Measurements from ENCODE around the gene HEXD. TPM values are rescaled to one million over a fixed set of nuclear protein-coding genes. Genes with fewer than 3 reads are reported as not detected.

The HEXD gene
- total RNA-seq, 2 experiments from 2014 or later = 87.9 to 93.2 TPM

DNA sequence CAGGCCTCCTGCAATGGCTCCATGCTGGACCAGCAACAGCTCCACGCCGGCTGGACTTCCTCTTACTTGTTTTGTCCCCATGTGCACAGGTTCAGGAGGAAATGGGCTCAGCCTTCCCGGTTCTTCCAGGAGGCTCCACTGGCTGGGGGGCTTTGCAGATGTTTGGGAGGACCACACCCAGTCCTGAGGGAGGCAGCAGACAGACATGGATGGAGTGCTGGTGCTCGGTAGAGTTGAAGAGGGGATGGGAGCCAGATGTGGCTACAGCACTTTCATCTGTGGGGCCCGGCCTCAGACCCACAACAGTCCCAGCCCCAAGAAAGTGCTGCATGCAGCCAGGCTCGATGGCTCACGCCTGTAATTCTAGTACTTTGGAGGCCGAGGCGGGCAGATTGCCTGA is 62.2 kb downstream of the HEXD start:
- no peak overlapping the region for H2AFZ ChIP-seq (ENCODE audit: low read length)
- no peaks in the 10 kb centered on the region for H4K20me1 ChIP-seq (ENCODE audit: insufficient read depth, low read length)
- no peaks in the 10 kb centered on the region for H3K79me2 ChIP-seq (ENCODE audit: insufficient read depth, low read depth, low read length)
- no peak overlapping the region for H3K27ac ChIP-seq (ENCODE audit: low read depth, low read length, poor library complexity, severe bottlenecking)
- TF ChIP-seq EZH2phosphoT487 (IDR thresholded peaks at IDR 0.05; ENCODE audit: borderline replicate concordance, low read depth, low read length) (no peak), CTCF (conservative IDR thresholded peaks at IDR 0.05; ENCODE audit: low read length) (no peak)
- DNase-seq (ENCODE audit: low spot score) = no peak
- no TSS peak for BruUV-seq (replicated peaks)
- no peak overlapping the region for H3K4me3 ChIP-seq (ENCODE audit: low read depth, low read length, poor library complexity, severe bottlenecking)
- no peaks in the 10 kb centered on the region for H3K9me3 ChIP-seq (ENCODE audit: low read length)
- intact Hi-C loops (cut with micrococcal nuclease; ENCODE audit: unreplicated experiment) = loop anchor here (2.0 kb wide), 1 partner anchor 72 kb away; no protein-coding TSS in a partner anchor
- no peak overlapping the region for H3K4me2 ChIP-seq (ENCODE audit: low read length)
- H3K4me1 ChIP-seq (ENCODE audit: insufficient read depth, low read length, poor library complexity, severe bottlenecking) = no peaks in the 10 kb centered on the region
- peaks cover 83% of the 10 kb centered on the region for H3K36me3 ChIP-seq (ENCODE audit: insufficient read depth, low read length)
- H3K9me2 ChIP-seq (ENCODE audit: insufficient read depth, low read length) = no peaks in the 10 kb centered on the region
- CTCF ChIA-PET (ENCODE audit: unreplicated experiment) = interaction anchor here (0.6 kb wide), 2 partner anchors 70 to 79 kb away, joined by 3 to 9 read pairs; no protein-coding TSS in a partner anchor
- POLR2A ChIA-PET = interaction anchor here (0.7 to 1.1 kb wide), 2 partner anchors 13 to 80 kb away, joined by 4 to 5 read pairs; no protein-coding TSS in a partner anchor

- POLR2A ChIA-PET = no interaction called here
- DNase-seq (ENCODE audit: low spot score) = no peak
- Histone ChIP-seq H3K9me2 (ENCODE audit: insufficient read depth, low read length) (no peaks in the 10 kb centered on the region), H3K9me3 (ENCODE audit: low read length) (no peaks in the 10 kb centered on the region), H2AFZ (ENCODE audit: low read length) (no peak overlapping the region), H4K20me1 (ENCODE audit: insufficient read depth, low read length) (no peaks in the 10 kb centered on the region), H3K79me2 (ENCODE audit: insufficient read depth, low read depth, low read length) (no peaks in the 10 kb centered on the region), H3K4me2 (ENCODE audit: low read length) (no peak overlapping the region), H3K27ac (ENCODE audit: low read depth, low read length, poor library complexity, severe bottlenecking) (no peak overlapping the region), H3K4me3 (ENCODE audit: low read depth, low read length, poor library complexity, severe bottlenecking) (no peak overlapping the region), H3K4me1 (ENCODE audit: insufficient read depth, low read length, poor library complexity, severe bottlenecking) (no peaks in the 10 kb centered on the region), H3K36me3 (ENCODE audit: insufficient read depth, low read length) (peaks cover 89% of the 10 kb centered on the region)
- CTCF ChIA-PET (ENCODE audit: unreplicated experiment) = no interaction called here
- no TSS peak for BruUV-seq (replicated peaks)
- no peak for TF ChIP-seq EZH2phosphoT487 (IDR thresholded peaks at IDR 0.05; ENCODE audit: borderline replicate concordance, low read depth, low read length)
- TF ChIP-seq CTCF (conservative IDR thresholded peaks at IDR 0.05; ENCODE audit: low read length) = no peak
- intact Hi-C loops (cut with micrococcal nuclease; ENCODE audit: unreplicated experiment) = no loop called here
Observed at GRCh38 chr17:82483204-82483660, 65.1 kb downstream of the HEXD start.

- peaks cover 90% of the 10 kb centered on the region for H3K36me3 ChIP-seq (ENCODE audit: insufficient read depth, low read length)
- CTCF ChIA-PET (ENCODE audit: unreplicated experiment) = no interaction called here
- POLR2A ChIA-PET = no interaction called here
- TF ChIP-seq CTCF (conservative IDR thresholded peaks at IDR 0.05; ENCODE audit: low read length) (no peak), EZH2phosphoT487 (IDR thresholded peaks at IDR 0.05; ENCODE audit: borderline replicate concordance, low read depth, low read length) (no peak)
- intact Hi-C loops (cut with micrococcal nuclease; ENCODE audit: unreplicated experiment) = no loop called here
- no peaks in the 10 kb centered on the region for H4K20me1 ChIP-seq (ENCODE audit: insufficient read depth, low read length)
- BruUV-seq (replicated peaks) = no TSS peak
- no peak overlapping the region for H2AFZ ChIP-seq (ENCODE audit: low read length)
- H3K79me2 ChIP-seq (ENCODE audit: insufficient read depth, low read depth, low read length) = no peaks in the 10 kb centered on the region
- no peaks in the 10 kb centered on the region for H3K4me1 ChIP-seq (ENCODE audit: insufficient read depth, low read length, poor library complexity, severe bottlenecking)
- no peaks in the 10 kb centered on the region for H3K9me3 ChIP-seq (ENCODE audit: low read length)
- H3K4me3 ChIP-seq (ENCODE audit: low read depth, low read length, poor library complexity, severe bottlenecking) = no peak overlapping the region
- no peak for DNase-seq (ENCODE audit: low spot score)
- H3K4me2 ChIP-seq (ENCODE audit: low read length) = no peak overlapping the region
- no peaks in the 10 kb centered on the region for H3K9me2 ChIP-seq (ENCODE audit: insufficient read depth, low read length)
- H3K27ac ChIP-seq (ENCODE audit: low read depth, low read length, poor library complexity, severe bottlenecking) = no peak overlapping the region
Observed at GRCh38 chr17:82483836-82484235, 65.7 kb downstream of the HEXD start.
